Natural killer cell treated with Interleukin-12 subunit alpha and Interleukin-12 subunit beta and Interleukin-15 and Interleukin-18, amount 100 ng/mL, for 72 hours (primary cell): ENCODE measurements around the gene KCNMA1. TPM values are rescaled to one million over a fixed set of nuclear protein-coding genes. Genes with fewer than 3 reads are reported as not detected.
A peak's percentile ranks its signal among the peaks of the same experiment; 100 is the strongest.

Source experiments
- ATAC-seq, 2 donors: fragments of 150-1000 bp; cut with Tn5 transposase in 1 of 2; sonication (Bioruptor Pico), chemical (Tn5 transposase) in 1 of 2; 2 replicates each; pipeline ENCODE4 v1.10.0; 2021
- DNase-seq: peaks from one replicate; pipeline ENCODE4 v3.0.0; 2022; ENCODE audit warnings: low spot score
- H3K27ac Mint-ChIP-seq, 2 donors: 1 replicate in 1 of 2; 2 replicates in 1 of 2; pipeline ENCODE4 v1.8.0; 2022; ENCODE audit warnings: mixed read lengths in 2 of 2, mild to moderate bottlenecking in 1 of 2, moderate library complexity in 1 of 2
- H3K27me3 Mint-ChIP-seq, 2 donors: 1 replicate in 1 of 2; 2 replicates in 1 of 2; pipeline ENCODE4 v1.8.0; 2022; ENCODE audit warnings: mixed read lengths in 2 of 2
- H3K36me3 Mint-ChIP-seq: one replicate; pipeline ENCODE4 v1.8.0; 2022; ENCODE audit warnings: mixed read lengths
- H3K4me1 Mint-ChIP-seq, 2 donors: 1 replicate in 1 of 2; 2 replicates in 1 of 2; pipeline ENCODE4 v1.8.0; 2022; ENCODE audit warnings: low read depth in 2 of 2, mixed read lengths in 2 of 2, mild to moderate bottlenecking in 1 of 2
- H3K4me3 Mint-ChIP-seq: one replicate; pipeline ENCODE4 v1.8.0; 2022; ENCODE audit warnings: mixed read lengths
- H3K9me3 Mint-ChIP-seq: 2 replicates; pipeline ENCODE4 v1.8.0; 2022; ENCODE audit warnings: mixed read lengths
- total RNA-seq, 2 donors: library from RNA; stranded (reverse); gene quantifications; one replicate each; pipeline ENCODE4 v1.2.3, GENCODE V29; 2022

The KCNMA1 gene
- total RNA-seq, 2 donors from 2014 or later = 2.8 TPM; not detected in 1

GRCh38 chr10:77104459-77104980 is 533.1 kb downstream of the KCNMA1 start:
- DNase-seq (no peak), ATAC-seq (no peak)
- H3K4me3 Mint-ChIP-seq = no peak overlapping the region
- H3K9me3 Mint-ChIP-seq = no peaks in the 10 kb centered on the region
- peaks cover 8 to 30% of the 10 kb centered on the region in 2 donors for H3K27me3 Mint-ChIP-seq
- H3K4me1 Mint-ChIP-seq = no peaks in the 10 kb centered on the region
- H3K27ac Mint-ChIP-seq = no peak overlapping the region
- no peaks in the 10 kb centered on the region for H3K36me3 Mint-ChIP-seq

- DNase-seq (no peak), ATAC-seq (no peak)
- no peaks in the 10 kb centered on the region for H3K4me1 Mint-ChIP-seq
- H3K4me3 Mint-ChIP-seq = no peak overlapping the region
- peaks cover 8 to 30% of the 10 kb centered on the region in 2 donors for H3K27me3 Mint-ChIP-seq
- H3K36me3 Mint-ChIP-seq = no peaks in the 10 kb centered on the region
- no peak overlapping the region for H3K27ac Mint-ChIP-seq
- H3K9me3 Mint-ChIP-seq = no peaks in the 10 kb centered on the region
These were observed 534.4 kb downstream of the KCNMA1 start for GRCh38 chr10:77103213-77103612.

GRCh38 chr10:77101341-77101740 is 536.3 kb downstream of the KCNMA1 start:
- Mint-ChIP-seq H3K27me3 (peaks cover 8 to 30% of the 10 kb centered on the region in 2 donors), H3K4me3 (no peak overlapping the region), H3K9me3 (no peaks in the 10 kb centered on the region), H3K36me3 (no peaks in the 10 kb centered on the region), H3K4me1 (no peaks in the 10 kb centered on the region), H3K27ac (no peak overlapping the region)
- ATAC-seq (no peak), DNase-seq (no peak)

GRCh38 chr10:77099136-77099535 is 538.5 kb downstream of the KCNMA1 start:
- DNase-seq (no peak), ATAC-seq (no peak)
- H3K4me3 Mint-ChIP-seq = no peak overlapping the region
- no peak overlapping the region for H3K27ac Mint-ChIP-seq
- peaks cover 8 to 20% of the 10 kb centered on the region in 2 donors for H3K27me3 Mint-ChIP-seq
- no peaks in the 10 kb centered on the region for H3K9me3 Mint-ChIP-seq
- no peaks in the 10 kb centered on the region for H3K4me1 Mint-ChIP-seq
- H3K36me3 Mint-ChIP-seq = no peaks in the 10 kb centered on the region

GRCh38 chr10:77097625-77098024 is 540.0 kb downstream of the KCNMA1 start:
- Mint-ChIP-seq H3K4me3 (no peak overlapping the region), H3K27me3 (peaks cover 8 to 26% of the 10 kb centered on the region in 2 donors), H3K4me1 (no peaks in the 10 kb centered on the region), H3K36me3 (no peaks in the 10 kb centered on the region), H3K27ac (no peak overlapping the region), H3K9me3 (no peaks in the 10 kb centered on the region)
- DNase-seq = no peak
- ATAC-seq = no peak

GRCh38 chr10:77093126-77093525 is 544.5 kb downstream of the KCNMA1 start:
- H3K4me3 Mint-ChIP-seq = no peak overlapping the region
- no peak for ATAC-seq
- H3K9me3 Mint-ChIP-seq = no peaks in the 10 kb centered on the region
- no peak for DNase-seq
- no peak overlapping the region for H3K27ac Mint-ChIP-seq
- no peaks in the 10 kb centered on the region for H3K36me3 Mint-ChIP-seq
- H3K27me3 Mint-ChIP-seq = peaks cover 6 to 14% of the 10 kb centered on the region in 2 donors
- no peaks in the 10 kb centered on the region for H3K4me1 Mint-ChIP-seq

GRCh38 chr10:77091597-77092165 is 545.9 kb downstream of the KCNMA1 start:
- H3K27me3 Mint-ChIP-seq = peaks cover 6 to 14% of the 10 kb centered on the region in 2 donors
- H3K9me3 Mint-ChIP-seq = no peaks in the 10 kb centered on the region
- H3K4me1 Mint-ChIP-seq = no peaks in the 10 kb centered on the region
- H3K27ac Mint-ChIP-seq = no peak overlapping the region
- H3K4me3 Mint-ChIP-seq = no peak overlapping the region
- no peak for DNase-seq
- ATAC-seq = no peak
- no peaks in the 10 kb centered on the region for H3K36me3 Mint-ChIP-seq

- no peaks in the 10 kb centered on the region for H3K9me3 Mint-ChIP-seq
- H3K27ac Mint-ChIP-seq = no peak overlapping the region
- ATAC-seq (peak in 1 of 2 donors; percentile 26), DNase-seq (no peak)
- no peak overlapping the region for H3K4me3 Mint-ChIP-seq
- peaks cover 8 to 14% of the 10 kb centered on the region in 2 donors for H3K27me3 Mint-ChIP-seq
- H3K4me1 Mint-ChIP-seq = no peaks in the 10 kb centered on the region
- no peaks in the 10 kb centered on the region for H3K36me3 Mint-ChIP-seq
These were observed 546.9 kb downstream of the KCNMA1 start for GRCh38 chr10:77090381-77091356.

GRCh38 chr10:77087366-77087765 is 550.2 kb downstream of the KCNMA1 start:
- no peaks in the 10 kb centered on the region for H3K4me1 Mint-ChIP-seq
- no peaks in the 10 kb centered on the region for H3K9me3 Mint-ChIP-seq
- ATAC-seq = no peak
- H3K27me3 Mint-ChIP-seq = peaks cover 7 to 8% of the 10 kb centered on the region in 2 donors
- H3K4me3 Mint-ChIP-seq = no peak overlapping the region
- H3K36me3 Mint-ChIP-seq = no peaks in the 10 kb centered on the region
- H3K27ac Mint-ChIP-seq = no peak overlapping the region
- DNase-seq = no peak

- DNase-seq (no peak), ATAC-seq (no peak)
- H3K27ac Mint-ChIP-seq = no peak overlapping the region
- peaks cover 5 to 8% of the 10 kb centered on the region in 2 donors for H3K27me3 Mint-ChIP-seq
- H3K4me3 Mint-ChIP-seq = no peak overlapping the region
- no peaks in the 10 kb centered on the region for H3K9me3 Mint-ChIP-seq
- no peaks in the 10 kb centered on the region for H3K36me3 Mint-ChIP-seq
- H3K4me1 Mint-ChIP-seq = no peaks in the 10 kb centered on the region
These were observed 551.5 kb downstream of the KCNMA1 start for GRCh38 chr10:77086081-77086480.

GRCh38 chr10:77085344-77085743 is 552.3 kb downstream of the KCNMA1 start:
- H3K9me3 Mint-ChIP-seq = no peaks in the 10 kb centered on the region
- H3K4me1 Mint-ChIP-seq = no peaks in the 10 kb centered on the region
- no peak overlapping the region for H3K4me3 Mint-ChIP-seq
- H3K27ac Mint-ChIP-seq = no peak overlapping the region
- no peaks in the 10 kb centered on the region for H3K36me3 Mint-ChIP-seq
- peaks cover 0 to 4% of the 10 kb centered on the region in 2 donors for H3K27me3 Mint-ChIP-seq
- ATAC-seq (no peak), DNase-seq (no peak)

GRCh38 chr10:77084431-77085144 is 553.0 kb downstream of the KCNMA1 start:
- Mint-ChIP-seq H3K27me3 (peaks cover 0 to 4% of the 10 kb centered on the region in 2 donors), H3K4me1 (no peaks in the 10 kb centered on the region), H3K4me3 (no peak overlapping the region), H3K36me3 (no peaks in the 10 kb centered on the region), H3K27ac (no peak overlapping the region), H3K9me3 (no peaks in the 10 kb centered on the region)
- no peak for ATAC-seq
- no peak for DNase-seq

GRCh38 chr10:77082601-77083252 is 554.9 kb downstream of the KCNMA1 start:
- no peaks in the 10 kb centered on the region for H3K36me3 Mint-ChIP-seq
- no peak overlapping the region for H3K27ac Mint-ChIP-seq
- H3K27me3 Mint-ChIP-seq = peaks cover 2 to 12% of the 10 kb centered on the region in 2 donors
- no peak overlapping the region for H3K4me3 Mint-ChIP-seq
- ATAC-seq (no peak), DNase-seq (no peak)
- H3K4me1 Mint-ChIP-seq = no peaks in the 10 kb centered on the region
- no peaks in the 10 kb centered on the region for H3K9me3 Mint-ChIP-seq
